K562 (cell line): ENCODE data around the gene SPSB1. TPM values are rescaled to one million over a fixed set of nuclear protein-coding genes. Genes with fewer than 3 reads are reported as not detected.

Experiments
- CBFB ChIP-seq: sonication (generic); formaldehyde crosslinking; IDR thresholded peaks from 2 replicates; pipeline ENCODE4 v1.4.0; 2020; ENCODE audit warnings: mild to moderate bottlenecking, missing genetic modification reagents
- CHD1 ChIP-seq: fragments of 200-600 bp; sonication (generic); IDR thresholded peaks from one replicate; pipeline ENCODE4 v1.6.1; 2012; ENCODE audit warnings: mild to moderate bottlenecking, moderate library complexity, low read length, inconsistent platforms
- EP300 ChIP-seq: IDR thresholded peaks from 2 replicates; pipeline ENCODE4 v1.6.1; 2012; ENCODE audit warnings: low read length, improper control_type of control experiment
- GABPA ChIP-seq: fragments of 200-800 bp; sonication (Bioruptor generic); conservative IDR thresholded peaks from 2 replicates; pipeline ENCODE4 v1.6.1; 2016; ENCODE audit warnings: low read depth, missing genetic modification characterization, missing compliant biosample characterization
- HDAC8 ChIP-seq: fragments of 450-650 bp; IDR thresholded peaks from 2 replicates; pipeline ENCODE4 v1.6.1; 2016; ENCODE audit warnings: mild to moderate bottlenecking, missing genetic modification characterization, moderate library complexity, missing compliant biosample characterization
- KAT8 ChIP-seq: fragments of 450-650 bp; IDR thresholded peaks from 2 replicates; pipeline ENCODE4 v1.6.1; 2016; ENCODE audit warnings: low read depth, mild to moderate bottlenecking
- KLF6 ChIP-seq: fragments of 250-450 bp; sonication (Bioruptor Pico); IDR thresholded peaks from 2 replicates; pipeline ENCODE4 v1.4.0; 2020; ENCODE audit warnings: mild to moderate bottlenecking, moderate library complexity, borderline replicate concordance
- MAFF ChIP-seq: IDR thresholded peaks from 2 replicates; pipeline ENCODE4 v1.6.1; 2012; ENCODE audit warnings: low read length, improper control_type of control experiment
- NR2C1 ChIP-seq, 2 experiments: fragments of 450-650 bp; IDR thresholded peaks; 2 replicates each; pipeline ENCODE4 v1.6.1; 2017; ENCODE audit warnings: mild to moderate bottlenecking in 2 of 2, antibody characterized with exemption in 1 of 2, inconsistent platforms in 1 of 2, missing compliant biosample characterization in 1 of 2, missing genetic modification characterization in 1 of 2
- POLR2AphosphoS5 ChIP-seq: IDR thresholded peaks from 2 replicates; pipeline ENCODE4 v1.6.1; 2011; ENCODE audit warnings: mild to moderate bottlenecking, low read depth, low read length, moderate library complexity; ENCODE audit not compliant: control insufficient read depth, insufficient read depth
- RBM14 ChIP-seq: fragments of 200-400 bp; formaldehyde crosslinking; IDR thresholded peaks from 2 replicates; pipeline ENCODE4 v1.6.1; 2018; ENCODE audit warnings: low read depth, mild to moderate bottlenecking, low read length, moderate library complexity, borderline replicate concordance; ENCODE audit not compliant: insufficient read depth
- SAFB2 ChIP-seq: fragments of 200-400 bp; formaldehyde crosslinking; IDR thresholded peaks from 2 replicates; pipeline ENCODE4 v1.6.1; 2018; ENCODE audit warnings: borderline replicate concordance, low read length, low read depth, moderate library complexity; ENCODE audit not compliant: severe bottlenecking
- ZNF699 ChIP-seq: fragments of 250-450 bp; sonication (Bioruptor Pico); IDR thresholded peaks from 2 replicates; pipeline ENCODE4 v1.8.0; 2021; ENCODE audit warnings: mild to moderate bottlenecking, moderate library complexity; ENCODE audit not compliant: insufficient replicate concordance
- ZNF76 ChIP-seq: fragments of 250-450 bp; sonication (Bioruptor Pico); IDR thresholded peaks from 2 replicates; pipeline ENCODE4 v1.4.0; 2020; ENCODE audit warnings: mild to moderate bottlenecking, moderate library complexity, borderline replicate concordance
- polyA plus RNA-seq, 8 experiments: library from polyadenylated mRNA; depleted of rRNA in 4 of 8; stranded (reverse) in 5 of 8; unstranded in 3 of 8; fragments of >200 nt; fragmentation: Nextera tagmentation in 2 of 8; fragmentation: Illumina TruSeq in 1 of 8; extraction: Ambion mirVana in 2 of 8; extraction: Trizol in 1 of 8; gene quantifications; 2 replicates each; pipeline versions ENCODE4 v1.2.1 to v1.2.3, GENCODE V29; 2011 to 2014; ENCODE audit warnings: inconsistent platforms in 1 of 8, missing spikeins in 1 of 8
- total RNA-seq, 7 experiments: library from RNA; depleted of rRNA in 6 of 7; stranded (reverse); fragments of >200 nt in 6 of 7; fragmentation: Illumina TruSeq in 2 of 7; extraction: Trizol in 2 of 7; gene quantifications; 2 replicates each; pipeline versions ENCODE4 v1.2.1 to v1.2.3, GENCODE V29; 2011 to 2021; ENCODE audit warnings: low replicate concordance in 1 of 7
- TF ChIP-seq, protein P1 (sequence below): fragments of 450-650 bp; IDR thresholded peaks from 2 replicates; pipeline ENCODE4 v1.6.1; 2016; ENCODE audit warnings: low read depth
- TF ChIP-seq, protein P2 (sequence below), 3 experiments: fragments of 200-800 bp in 1 of 3; sonication (Bioruptor generic) in 1 of 3; sonication (generic) in 1 of 3; formaldehyde crosslinking in 1 of 3; IDR thresholded peaks; 2 replicates each; pipeline versions ENCODE4 v1.6.1 to v1.8.0; 2016 to 2022; ENCODE audit warnings: mild to moderate bottlenecking in 2 of 3, missing compliant biosample characterization in 2 of 3, missing genetic modification characterization in 2 of 3, missing genetic modification reagents in 1 of 3

SPSB1 gene
- total and polyA plus RNA-seq, 9 of the 15 experiments (the other 6 are each of a cell fraction or from before 2014, with no cell fraction given), result 0.06 to 0.35 (median 0.14) TPM; not detected in 6

DNA sequence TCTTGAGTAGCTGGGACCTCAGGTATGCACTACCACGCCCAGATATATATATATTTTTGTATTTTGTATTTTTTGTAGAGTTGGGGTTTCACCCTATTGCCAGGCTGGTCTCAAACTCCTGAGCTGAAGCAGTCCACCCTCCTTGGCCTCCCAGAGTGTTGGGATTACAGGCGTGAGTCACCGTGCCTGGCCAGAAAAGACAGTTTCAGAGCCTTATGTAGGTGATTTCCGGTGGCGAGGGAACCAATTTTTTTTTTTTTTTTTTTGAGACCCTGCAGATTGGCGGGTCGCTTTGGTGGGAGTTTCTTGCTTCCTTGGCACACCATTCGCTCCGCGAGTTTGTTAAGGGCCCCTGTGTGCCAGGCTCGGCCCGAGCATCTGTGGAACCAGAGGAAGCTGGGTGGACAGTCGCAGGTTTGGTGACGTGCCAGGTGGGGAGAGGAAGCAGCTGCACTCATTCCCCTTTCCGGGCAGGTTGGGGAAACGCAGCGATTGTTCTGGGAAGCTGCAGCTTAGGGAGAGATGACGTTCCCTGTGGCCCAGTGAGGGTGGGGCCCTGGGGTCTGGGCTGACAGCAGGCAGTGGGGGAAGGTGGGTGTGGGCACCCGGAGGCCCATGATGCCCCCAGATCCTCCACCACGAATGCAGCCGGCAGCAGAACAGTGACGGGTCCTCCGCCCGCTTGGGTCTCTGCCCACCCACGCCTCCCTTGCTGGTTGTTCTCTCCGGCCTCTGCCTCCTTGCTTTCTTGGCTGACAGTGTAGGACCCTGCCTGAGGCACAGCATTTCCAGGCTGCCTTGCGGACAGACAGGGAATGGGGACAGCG lies 25.1 kb downstream of the SPSB1 start (continued):
- TF ChIP-seq, protein P1, sequence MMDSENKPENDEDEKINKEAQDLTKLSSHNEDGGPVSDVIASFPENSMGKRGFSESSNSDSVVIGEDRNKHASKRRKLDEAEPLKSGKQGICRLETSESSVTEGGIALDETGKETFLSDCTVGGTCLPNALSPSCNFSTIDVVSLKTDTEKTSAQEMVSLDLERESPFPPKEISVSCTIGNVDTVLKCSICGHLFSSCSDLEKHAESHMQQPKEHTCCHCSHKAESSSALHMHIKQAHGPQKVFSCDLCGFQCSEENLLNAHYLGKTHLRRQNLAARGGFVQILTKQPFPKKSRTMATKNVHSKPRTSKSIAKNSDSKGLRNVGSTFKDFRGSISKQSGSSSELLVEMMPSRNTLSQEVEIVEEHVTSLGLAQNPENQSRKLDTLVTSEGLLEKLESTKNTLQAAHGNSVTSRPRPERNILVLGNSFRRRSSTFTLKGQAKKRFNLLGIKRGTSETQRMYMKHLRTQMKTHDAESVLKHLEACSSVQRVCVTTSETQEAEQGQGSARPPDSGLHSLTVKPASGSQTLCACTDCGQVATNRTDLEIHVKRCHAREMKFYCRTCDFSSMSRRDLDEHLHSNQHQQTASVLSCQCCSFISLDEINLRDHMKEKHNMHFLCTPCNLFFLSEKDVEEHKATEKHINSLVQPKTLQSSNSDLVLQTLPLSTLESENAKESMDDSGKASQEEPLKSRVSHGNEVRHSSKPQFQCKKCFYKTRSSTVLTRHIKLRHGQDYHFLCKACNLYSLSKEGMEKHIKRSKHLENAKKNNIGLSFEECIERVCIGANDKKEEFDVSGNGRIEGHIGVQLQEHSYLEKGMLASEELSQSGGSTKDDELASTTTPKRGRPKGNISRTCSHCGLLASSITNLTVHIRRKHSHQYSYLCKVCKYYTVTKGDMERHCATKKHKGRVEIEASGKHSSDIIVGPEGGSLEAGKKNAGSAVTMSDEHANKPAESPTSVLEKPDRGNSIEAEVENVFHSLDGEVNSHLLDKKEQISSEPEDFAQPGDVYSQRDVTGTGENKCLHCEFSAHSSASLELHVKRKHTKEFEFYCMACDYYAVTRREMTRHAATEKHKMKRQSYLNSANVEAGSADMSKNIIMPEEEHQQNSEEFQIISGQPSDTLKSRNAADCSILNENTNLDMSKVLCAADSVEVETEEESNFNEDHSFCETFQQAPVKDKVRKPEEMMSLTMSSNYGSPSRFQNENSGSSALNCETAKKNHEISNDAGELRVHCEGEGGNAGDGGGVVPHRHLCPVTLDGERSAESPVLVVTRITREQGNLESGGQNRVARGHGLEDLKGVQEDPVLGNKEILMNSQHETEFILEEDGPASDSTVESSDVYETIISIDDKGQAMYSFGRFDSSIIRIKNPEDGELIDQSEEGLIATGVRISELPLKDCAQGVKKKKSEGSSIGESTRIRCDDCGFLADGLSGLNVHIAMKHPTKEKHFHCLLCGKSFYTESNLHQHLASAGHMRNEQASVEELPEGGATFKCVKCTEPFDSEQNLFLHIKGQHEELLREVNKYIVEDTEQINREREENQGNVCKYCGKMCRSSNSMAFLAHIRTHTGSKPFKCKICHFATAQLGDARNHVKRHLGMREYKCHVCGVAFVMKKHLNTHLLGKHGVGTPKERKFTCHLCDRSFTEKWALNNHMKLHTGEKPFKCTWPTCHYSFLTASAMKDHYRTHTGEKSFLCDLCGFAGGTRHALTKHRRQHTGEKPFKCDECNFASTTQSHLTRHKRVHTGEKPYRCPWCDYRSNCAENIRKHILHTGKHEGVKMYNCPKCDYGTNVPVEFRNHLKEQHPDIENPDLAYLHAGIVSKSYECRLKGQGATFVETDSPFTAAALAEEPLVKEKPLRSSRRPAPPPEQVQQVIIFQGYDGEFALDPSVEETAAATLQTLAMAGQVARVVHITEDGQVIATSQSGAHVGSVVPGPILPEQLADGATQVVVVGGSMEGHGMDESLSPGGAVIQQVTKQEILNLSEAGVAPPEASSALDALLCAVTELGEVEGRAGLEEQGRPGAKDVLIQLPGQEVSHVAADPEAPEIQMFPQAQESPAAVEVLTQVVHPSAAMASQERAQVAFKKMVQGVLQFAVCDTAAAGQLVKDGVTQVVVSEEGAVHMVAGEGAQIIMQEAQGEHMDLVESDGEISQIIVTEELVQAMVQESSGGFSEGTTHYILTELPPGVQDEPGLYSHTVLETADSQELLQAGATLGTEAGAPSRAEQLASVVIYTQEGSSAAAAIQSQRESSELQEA, result no peak
- TF ChIP-seq RBM14 (no peak), KAT8 (no peak), ZNF76 (CRISPR knock-in tag) (no peak), EP300 (no peak), ZNF699 (no peak), POLR2AphosphoS5 (no peak), KLF6 (no peak), MAFF (no peak), CHD1 (no peak), NR2C1 (IDR thresholded peaks at IDR 0.05) (no peak), NR2C1 (tag; IDR thresholded peaks at IDR 0.05) (no peak), CBFB (CRISPR knock-in tag) (no peak), GABPA (tag) (peak; percentile 29; the same call in 1 of the 2 replicates), SAFB2 (no peak), HDAC8 (tag) (no peak)
- TF ChIP-seq, protein P2, sequence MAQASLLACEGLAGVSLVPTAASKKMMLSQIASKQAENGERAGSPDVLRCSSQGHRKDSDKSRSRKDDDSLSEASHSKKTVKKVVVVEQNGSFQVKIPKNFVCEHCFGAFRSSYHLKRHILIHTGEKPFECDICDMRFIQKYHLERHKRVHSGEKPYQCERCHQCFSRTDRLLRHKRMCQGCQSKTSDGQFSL (CRISPR knock-in tag; IDR thresholded peaks at IDR 0.05), result no peak
- TF ChIP-seq, protein P2 (tag; IDR thresholded peaks at IDR 0.05), result no peak
